PC-3 (cell line): ENCODE results near the gene ERBB4. TPM values are rescaled to one million over a fixed set of nuclear protein-coding genes. Genes with fewer than 3 reads are reported as not detected.

Experiments
- ATAC-seq: fragments of 200-7000 bp; cut with Tn5 transposase; 2 replicates; pipeline ENCODE4 v1.9.1; 2020; ENCODE audit warnings: mild to moderate bottlenecking, moderate library complexity
- BruUV-seq: library from RNA; stranded (reverse); fragments of 400-500 nt; replicated peaks from 2 replicates; lab custom pipeline; 2021; lab: Mats Ljungman, UMichigan
- CTCF ChIA-PET: fragments of 300-600 bp; sonication (Branson Sonifier 250); formaldehyde crosslinking; loops from one replicate; lab custom pipeline; 2022; ENCODE audit warnings: antibody characterized with exemption; lab: Charles Lee
- POLR2A ChIA-PET: fragments of 300-600 bp; sonication (Branson Sonifier 250); formaldehyde crosslinking; loops from one replicate; lab custom pipeline; 2022; ENCODE audit warnings: antibody characterized with exemption; ENCODE audit not compliant: unreplicated experiment; lab: Charles Lee
- DNase-seq: peaks from one replicate; pipeline ENCODE4 v3.0.0-alpha.2; 2015
- H2AFZ ChIP-seq: fragments of 300-600 bp; sonication (generic); 2 replicates; pipeline ENCODE4 v1.6.0; 2016; ENCODE audit warnings: antibody characterized with exemption, low read length
- H3F3A ChIP-seq: fragments of 300-600 bp; sonication (generic); one replicate; pipeline ENCODE4 v1.6.0; 2017; ENCODE audit warnings: antibody characterized with exemption, low read length, control low read depth, mild to moderate bottlenecking; ENCODE audit not compliant: unreplicated experiment
- H3K27ac ChIP-seq: fragments of 300-600 bp; sonication (generic); 2 replicates; pipeline ENCODE4 v1.5.1; 2016; ENCODE audit warnings: mild to moderate bottlenecking, low read length
- H3K27me3 ChIP-seq: fragments of 300-600 bp; sonication (generic); 2 replicates; pipeline ENCODE4 v1.6.1; 2016; ENCODE audit warnings: low read length, mixed read lengths
- H3K36me3 ChIP-seq: fragments of 300-600 bp; sonication (generic); 2 replicates; pipeline ENCODE4 v1.6.1; 2016; ENCODE audit warnings: low read depth, mixed run types, low read length, mixed read lengths
- H3K4me1 ChIP-seq: fragments of 300-600 bp; sonication (generic); 2 replicates; pipeline ENCODE4 v1.5.1; 2016; ENCODE audit warnings: low read length; ENCODE audit not compliant: insufficient read depth
- H3K4me2 ChIP-seq: fragments of 300-600 bp; sonication (generic); 2 replicates; pipeline ENCODE4 v1.6.0; 2016; ENCODE audit warnings: low read length
- H3K4me3 ChIP-seq: fragments of 300-600 bp; sonication (generic); 2 replicates; pipeline ENCODE4 v1.5.1; 2016; ENCODE audit warnings: mild to moderate bottlenecking, low read length, mixed read lengths
- H3K79me2 ChIP-seq: fragments of 300-600 bp; sonication (generic); 2 replicates; pipeline ENCODE4 v1.6.1; 2017; ENCODE audit warnings: low read length, mixed read lengths
- H3K9ac ChIP-seq: fragments of 300-600 bp; sonication (generic); 2 replicates; pipeline ENCODE4 v1.6.0; 2016; ENCODE audit warnings: mild to moderate bottlenecking, low read length
- H3K9me2 ChIP-seq: fragments of 300-600 bp; sonication (generic); replicated peaks from 2 replicates; pipeline ENCODE4 v1.6.1; 2016; ENCODE audit warnings: mixed run types, low read length, mixed read lengths
- H3K9me3 ChIP-seq: fragments of 300-600 bp; sonication (generic); 2 replicates; pipeline ENCODE4 v1.6.1; 2016; ENCODE audit warnings: low read length, mixed read lengths
- H4K20me1 ChIP-seq: fragments of 300-600 bp; sonication (generic); 2 replicates; pipeline ENCODE4 v1.6.1; 2016; ENCODE audit warnings: low read length, mixed read lengths
- CTCF ChIP-seq: fragments of 300-600 bp; sonication (generic); conservative IDR thresholded peaks from 2 replicates; pipeline ENCODE4 v1.5.1; 2017; ENCODE audit warnings: antibody characterized with exemption, low read depth, mild to moderate bottlenecking, low read length
- EZH2 ChIP-seq: fragments of 300-600 bp; sonication (generic); IDR thresholded peaks from one replicate; pipeline ENCODE4 v1.6.1; 2017; ENCODE audit warnings: antibody characterized with exemption, mild to moderate bottlenecking, low read length; ENCODE audit not compliant: unreplicated experiment
- EZH2phosphoT487 ChIP-seq: fragments of 300-600 bp; sonication (generic); IDR thresholded peaks from 2 replicates; pipeline ENCODE4 v1.6.1; 2018; ENCODE audit warnings: mild to moderate bottlenecking, antibody characterized with exemption, low read length, borderline replicate concordance
- intact Hi-C: fragments of 100-400 bp; cut with micrococcal nuclease; formaldehyde crosslinking; loops from 2 replicates; pipeline ENCODE4 v1.9.0; 2023
- total RNA-seq: library from RNA; depleted of rRNA; stranded (reverse); fragments of >200 nt; gene quantifications from 2 replicates; pipeline ENCODE4 v1.2.3, GENCODE V29; 2014

Gene ERBB4
- total RNA-seq, 1 experiment from 2014 or later = under 0.01 TPM

DNA sequence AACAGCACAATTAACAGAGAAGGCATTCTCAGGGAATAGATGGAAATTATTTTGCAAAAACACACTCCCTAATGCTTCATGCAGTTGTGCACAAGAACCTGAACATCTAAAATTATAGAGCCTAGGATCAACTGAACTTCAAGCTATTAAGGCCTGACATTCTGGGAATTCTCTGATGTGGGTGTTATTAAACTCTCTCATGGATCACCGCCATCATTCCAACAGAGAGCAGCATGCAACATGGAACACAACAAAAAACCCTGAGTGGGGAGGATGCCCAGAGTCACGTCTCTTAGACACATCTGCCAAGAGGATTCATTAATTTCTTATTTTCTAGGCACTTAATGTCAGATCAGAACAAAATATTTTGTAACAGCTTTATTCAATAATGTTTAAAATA, 543.8 kb downstream of the ERBB4 start:
- DNase-seq (no peak), ATAC-seq (no peak)
- no TSS peak for BruUV-seq
- no peaks in the 10 kb centered on the region for H3K9me2 ChIP-seq
- no peaks in the 10 kb centered on the region for H3K79me2 ChIP-seq
- no peaks in the 10 kb centered on the region for H3K4me1 ChIP-seq
- no peaks in the 10 kb centered on the region for H3F3A ChIP-seq
- H3K4me2 ChIP-seq = no peak overlapping the region
- CTCF ChIA-PET = no interaction called here
- H3K9ac ChIP-seq = no peak overlapping the region
- H3K4me3 ChIP-seq = no peak overlapping the region
- no peak overlapping the region for H2AFZ ChIP-seq
- TF ChIP-seq EZH2 = no peak
- TF ChIP-seq EZH2phosphoT487 = no peak
- TF ChIP-seq CTCF = no peak
- no peaks in the 10 kb centered on the region for H3K36me3 ChIP-seq
- no peaks in the 10 kb centered on the region for H3K9me3 ChIP-seq
- H4K20me1 ChIP-seq = no peaks in the 10 kb centered on the region
- H3K27ac ChIP-seq = no peak overlapping the region
- intact Hi-C loops = no loop called here
- POLR2A ChIA-PET = no interaction called here
- no peaks in the 10 kb centered on the region for H3K27me3 ChIP-seq

DNA sequence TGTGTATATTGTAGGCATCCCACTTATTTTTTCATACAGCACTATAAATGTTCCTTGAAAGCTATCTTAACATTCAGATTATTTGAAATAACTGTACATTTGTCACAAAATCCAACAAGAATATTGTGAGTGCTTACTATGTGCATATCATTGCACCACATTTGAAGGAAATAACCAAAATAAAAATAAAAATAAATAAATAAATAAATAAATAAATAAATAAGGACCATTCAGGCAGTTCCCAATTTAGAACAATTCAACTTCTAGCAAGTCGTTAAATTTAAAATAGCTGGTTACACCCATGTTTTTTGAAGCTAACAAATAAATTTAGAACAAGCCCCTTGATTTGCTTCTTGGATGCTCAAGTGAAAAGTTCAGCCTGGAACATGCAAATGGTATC, 548.3 kb downstream of the ERBB4 start:
- H3K79me2 ChIP-seq = no peaks in the 10 kb centered on the region
- no peaks in the 10 kb centered on the region for H3K9me3 ChIP-seq
- H3K4me2 ChIP-seq = no peak overlapping the region
- DNase-seq (no peak), ATAC-seq (no peak)
- no peak overlapping the region for H3K4me3 ChIP-seq
- CTCF ChIA-PET = no interaction called here
- H3F3A ChIP-seq = no peaks in the 10 kb centered on the region
- TF ChIP-seq EZH2phosphoT487 (no peak), CTCF (no peak), EZH2 (no peak)
- H3K9ac ChIP-seq = no peak overlapping the region
- no peaks in the 10 kb centered on the region for H3K27me3 ChIP-seq
- no peak overlapping the region for H3K27ac ChIP-seq
- no peaks in the 10 kb centered on the region for H3K36me3 ChIP-seq
- BruUV-seq = no TSS peak
- H2AFZ ChIP-seq = no peak overlapping the region
- no peaks in the 10 kb centered on the region for H4K20me1 ChIP-seq
- POLR2A ChIA-PET = no interaction called here
- no peaks in the 10 kb centered on the region for H3K9me2 ChIP-seq
- intact Hi-C loops = no loop called here
- H3K4me1 ChIP-seq = no peaks in the 10 kb centered on the region

GRCh38 chr2:211986313-211986712, 552.3 kb downstream of the ERBB4 start:
- no peak for TF ChIP-seq EZH2
- TF ChIP-seq CTCF = no peak
- TF ChIP-seq EZH2phosphoT487 = no peak
- Histone ChIP-seq H3K9me2 (no peaks in the 10 kb centered on the region), H4K20me1 (no peaks in the 10 kb centered on the region), H3K9me3 (no peaks in the 10 kb centered on the region), H3K79me2 (no peaks in the 10 kb centered on the region), H3K4me1 (no peaks in the 10 kb centered on the region), H3K4me2 (no peak overlapping the region), H2AFZ (no peak overlapping the region), H3K27ac (no peak overlapping the region), H3K9ac (no peak overlapping the region), H3K4me3 (no peak overlapping the region), H3F3A (no peaks in the 10 kb centered on the region), H3K36me3 (no peaks in the 10 kb centered on the region), H3K27me3 (no peaks in the 10 kb centered on the region)
- CTCF ChIA-PET = no interaction called here
- ATAC-seq (no peak), DNase-seq (no peak)
- BruUV-seq = no TSS peak
- intact Hi-C loops = no loop called here
- POLR2A ChIA-PET = no interaction called here
